Heart left ventricle (tissue), 16 donors: ENCODE data around the gene ZDHHC14. TPM values are rescaled to one million over a fixed set of nuclear protein-coding genes. Genes with fewer than 3 reads are reported as not detected.

Source experiments
- ATAC-seq, 4 donors: fragments of 200-7000 bp; cut with Tn5 transposase; one replicate each; pipeline ENCODE4 v1.9.1; 2020 to 2022; ENCODE audit warnings: moderate library complexity in 4 of 4, mild to moderate bottlenecking in 3 of 4, moderate number of reproducible peaks in 1 of 4
- DNase-seq, 5 donors: peaks; one replicate each; pipeline ENCODE4 v3.0.0-alpha.2; 2020
- H3K27ac ChIP-seq, 12 donors: fragments of 200-600 bp; sonication (generic) in 4 of 12; one replicate each; pipeline versions ENCODE4 v1.5.0 to v1.8.0; 2016 to 2022; ENCODE audit warnings: mild to moderate bottlenecking in 2 of 12
- H3K27me3 ChIP-seq, 9 donors: fragments of 200-600 bp; sonication (generic) in 2 of 9; one replicate each; pipeline versions ENCODE4 v1.5.1 to v1.8.0; 2016 to 2022; ENCODE audit warnings: mild to moderate bottlenecking in 3 of 9
- H3K36me3 ChIP-seq, 9 donors: fragments of 200-600 bp; sonication (generic) in 2 of 9; one replicate each; pipeline versions ENCODE4 v1.5.0 to v1.8.0; 2018 to 2022; ENCODE audit warnings: mild to moderate bottlenecking in 2 of 9
- H3K4me1 ChIP-seq, 12 donors: fragments of 200-600 bp; sonication (generic) in 4 of 12; one replicate each; pipeline versions ENCODE4 v1.5.0 to v1.8.0; 2016 to 2022; ENCODE audit warnings: mild to moderate bottlenecking in 3 of 12
- H3K4me3 ChIP-seq, 12 donors: fragments of 200-600 bp; sonication (generic) in 4 of 12; one replicate each; pipeline versions ENCODE4 v1.5.0 to v1.8.0; 2017 to 2022; ENCODE audit warnings: mild to moderate bottlenecking in 9 of 12, moderate library complexity in 4 of 12
- H3K9me3 ChIP-seq, 12 donors: fragments of 200-600 bp; sonication (generic) in 4 of 12; one replicate each; pipeline versions ENCODE4 v1.5.0 to v1.8.0; 2016 to 2022; ENCODE audit warnings: mild to moderate bottlenecking in 1 of 12
- POLR2A ChIP-seq, 2 donors: fragments of 450-650 bp; IDR thresholded peaks; one replicate each; pipeline ENCODE4 v1.6.1; 2017; ENCODE audit warnings: antibody characterized with exemption in 2 of 2, mild to moderate bottlenecking in 2 of 2, moderate library complexity in 2 of 2
- WGBS, 4 donors: extraction: QIAGEN DNeasy Blood & Tissue Kit in 2 of 4; methylation state at CpG; one replicate each; pipeline versions ENCODE4 v1.1.5 to v1.1.7; 2013 to 2018; 5-methylcytosine and 5-hydroxymethylcytosine counted together
- intact Hi-C, 10 donors: fragments of 100-400 bp; cut with DNase I; formaldehyde crosslinking; loops; one replicate each; pipeline versions ENCODE4 v1.11.1 to v1.14.2; 2022
- microRNA-seq, 4 donors: library from miRNA; unstranded; fragments of <30 nt; microRNA quantifications; one replicate each; pipeline versions ENCODE4 to v1.2.0, GENCODE V29; 2017 to 2020
- polyA plus RNA-seq, 2 donors: library from polyadenylated mRNA; stranded (reverse); fragments of 200-250 nt; gene quantifications; one replicate each; pipeline ENCODE4 v1.2.3, GENCODE V29; 2013
- total RNA-seq, 9 donors: library from RNA; depleted of rRNA in 2 of 9; stranded (reverse); fragments of >200 nt in 2 of 9; fragmentation: NEBNext Ultra II Directional in 3 of 9; extraction: Animal tissue kit (Norgen Biotek cat#: 25700) in 3 of 9; gene quantifications; one replicate each; pipeline versions ENCODE4 v1.1.0 to v1.2.4, GENCODE V29; 2016 to 2023
- TF ChIP-seq, protein P1 (sequence below), 12 donors: fragments of 200-600 bp; sonication (generic) in 4 of 12; IDR thresholded peaks; one replicate each; pipeline versions ENCODE4 v1.5.0 to v1.8.0; 2018 to 2022; ENCODE audit warnings: antibody characterized with exemption in 12 of 12, mild to moderate bottlenecking in 5 of 12
- donor health status: ischemic (EF 13 %, LVEDD 7.1; RV severe dilation, severe dysfunction).
- donor health status: healthy with polysubstance abuse.
- donor health status: DM: no; HTN: yes; CAD: no.
- donor health status: DM: no; HTN: no; CAD: no.
- donor health status: ischemic (EF 25% LVEDD 6.9; RV normal size, moderate dysfunction).
- donor health status: ischemic (EF 25% LVEDD 5.7; RV mildly dilated, moderate dysfunction).
- donor health status: healthy.
- donor health status: DM: yes; HTN: yes; CAD: no.
- donor health status: ischemic (EF 35%, LVEDD 5.7; RV mildly dilated, moderate dysfunction).
- donor health status: nonischemic (EF 11% LVEDD 7.7; RV severe dilation, severe dysfunction).
- donor health status: DM: yes; HTN: yes; CAD: no.
- donor health status: PGD.
- donor health status: ischemic (EF 29% LVEDD 5.4; RV normal size, mild dysfunction).
- donor health status: nonischemic (EF 23%, LVEDD 6.1; RV moderate dilation, normal function).

ZDHHC14 gene
- total and polyA plus RNA-seq, 11 donors: 7.0 to 25.8 (median 15.4) TPM

DNA sequence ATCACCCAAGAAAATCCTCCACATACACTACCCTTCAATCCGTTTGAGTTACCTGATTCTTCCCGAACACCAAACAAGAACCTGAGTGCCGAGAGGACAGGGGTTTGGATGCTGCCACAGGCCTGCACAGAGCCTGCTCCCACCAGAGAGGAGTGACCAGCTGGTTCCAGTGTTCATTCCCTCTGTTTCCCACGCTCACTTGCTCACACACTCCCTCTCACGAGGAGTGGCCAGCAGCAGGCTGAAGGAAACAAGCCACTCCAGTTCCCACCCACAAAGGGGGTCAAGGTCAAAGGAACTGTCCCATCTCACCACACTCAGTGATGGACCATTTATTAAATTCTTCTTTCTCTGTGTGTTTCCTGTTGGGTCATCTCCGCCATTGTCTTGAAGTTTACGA, 344.8 kb downstream of the ZDHHC14 start:
- TF ChIP-seq, protein P1, sequence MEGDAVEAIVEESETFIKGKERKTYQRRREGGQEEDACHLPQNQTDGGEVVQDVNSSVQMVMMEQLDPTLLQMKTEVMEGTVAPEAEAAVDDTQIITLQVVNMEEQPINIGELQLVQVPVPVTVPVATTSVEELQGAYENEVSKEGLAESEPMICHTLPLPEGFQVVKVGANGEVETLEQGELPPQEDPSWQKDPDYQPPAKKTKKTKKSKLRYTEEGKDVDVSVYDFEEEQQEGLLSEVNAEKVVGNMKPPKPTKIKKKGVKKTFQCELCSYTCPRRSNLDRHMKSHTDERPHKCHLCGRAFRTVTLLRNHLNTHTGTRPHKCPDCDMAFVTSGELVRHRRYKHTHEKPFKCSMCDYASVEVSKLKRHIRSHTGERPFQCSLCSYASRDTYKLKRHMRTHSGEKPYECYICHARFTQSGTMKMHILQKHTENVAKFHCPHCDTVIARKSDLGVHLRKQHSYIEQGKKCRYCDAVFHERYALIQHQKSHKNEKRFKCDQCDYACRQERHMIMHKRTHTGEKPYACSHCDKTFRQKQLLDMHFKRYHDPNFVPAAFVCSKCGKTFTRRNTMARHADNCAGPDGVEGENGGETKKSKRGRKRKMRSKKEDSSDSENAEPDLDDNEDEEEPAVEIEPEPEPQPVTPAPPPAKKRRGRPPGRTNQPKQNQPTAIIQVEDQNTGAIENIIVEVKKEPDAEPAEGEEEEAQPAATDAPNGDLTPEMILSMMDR (IDR thresholded peaks at IDR 0.05): no peak
- TF ChIP-seq POLR2A (IDR thresholded peaks at IDR 0.05): no peak
- H3K9me3 ChIP-seq: peaks cover 0 to 25% (median 10%) of the 10 kb centered on the region in 12 donors
- H3K27me3 ChIP-seq: no peaks in the 10 kb centered on the region
- WGBS, 4 donors: 92 to 95% (median 93%) methylated on average over 7 of the region's 7 CpGs
- H3K4me1 ChIP-seq: peaks cover 0 to 28% (median 7%) of the 10 kb centered on the region in 12 donors
- ATAC-seq: peak in 1 of 4 donors; percentile 23
- no peak for DNase-seq
- intact Hi-C loops: no loop called here
- H3K27ac ChIP-seq: peak overlapping the region in 4 of 12 donors; percentile 21 to 49 (median 39)
- no peaks in the 10 kb centered on the region for H3K36me3 ChIP-seq
- H3K4me3 ChIP-seq: no peak overlapping the region

DNA sequence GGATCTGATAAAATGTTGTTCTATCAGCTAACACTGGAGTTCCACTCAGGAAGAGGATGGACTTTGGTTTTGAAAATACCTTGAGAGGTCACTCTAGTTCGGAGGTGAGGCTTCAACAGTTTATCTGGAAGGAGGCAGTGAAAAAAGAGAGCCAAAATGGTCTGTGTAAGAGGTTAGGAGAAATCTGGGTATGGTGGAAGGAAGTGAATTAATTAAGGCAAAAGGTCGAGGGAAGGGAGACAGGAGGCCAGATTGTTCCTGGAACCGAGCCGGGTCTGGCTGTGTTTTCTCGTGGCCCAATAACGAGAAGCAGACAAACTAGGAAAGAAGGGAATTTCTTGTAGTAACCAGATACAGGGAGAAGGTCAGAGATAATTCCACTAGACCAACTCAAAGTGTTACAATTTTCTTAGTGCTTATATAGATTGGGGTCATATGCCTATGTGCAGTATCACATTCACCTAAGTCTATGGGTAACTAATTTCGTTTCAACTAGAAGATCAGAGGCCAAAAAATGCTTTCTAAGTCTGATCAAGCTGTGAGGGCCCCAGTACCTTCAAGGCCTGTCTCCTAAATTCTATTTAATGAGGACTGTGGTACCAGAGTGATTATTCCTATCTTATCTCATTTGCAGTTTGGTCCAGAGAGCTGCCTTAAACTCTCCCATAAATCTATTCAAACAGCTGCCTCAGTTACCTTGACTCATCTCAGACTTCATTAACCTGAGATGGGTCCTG, 346.1 kb downstream of the ZDHHC14 start:
- peak; percentile 57 to 77 (median 66) for DNase-seq
- no peak overlapping the region for H3K4me3 ChIP-seq
- H3K9me3 ChIP-seq: peaks cover 0 to 25% (median 10%) of the 10 kb centered on the region in 12 donors
- TF ChIP-seq, protein P1 (IDR thresholded peaks at IDR 0.05): no peak
- TF ChIP-seq POLR2A (IDR thresholded peaks at IDR 0.05): no peak
- intact Hi-C loops: no loop called here
- no peaks in the 10 kb centered on the region for H3K36me3 ChIP-seq
- peak; percentile 49 to 82 (median 64) for ATAC-seq
- no peaks in the 10 kb centered on the region for H3K27me3 ChIP-seq
- 42 to 60% (median 44%) methylated on average over 7 of the region's 7 CpGs for WGBS, 4 donors
- H3K27ac ChIP-seq: peak overlapping the region in 11 of 12 donors; percentile 9 to 69 (median 49)
- peaks cover 0 to 28% (median 7%) of the 10 kb centered on the region in 12 donors for H3K4me1 ChIP-seq

Small RNA genes lying within 50 kb of the gene (microRNA-seq; reads per million reads assigned to microRNA genes)
- 0 reads per million in 4 donors for gene MIR3692

Other genes with a start within 250 kb of the ZDHHC14 start
- gene TMEM242, start 57.7 kb upstream of the ZDHHC14 start, total RNA-seq: 10 to 100 TPM in 7 of 9 donors, 1 to 10 TPM in 2; 5.9 to 18.3 (median 13.2) TPM
- 10 to 100 TPM; 11.3 to 16.5 TPM for gene TMEM242, start 57.7 kb upstream of the ZDHHC14 start, polyA plus RNA-seq